GM10248 (cell line): Measurements from ENCODE around the gene GNG7.
"Not testable (repeated sequence)": the region's sequence is repeated elsewhere in the genome, so short reads cannot be mapped to it uniquely, and the experiment has no call there.

ENCODE experiments used
- CTCF ChIA-PET: fragments of 300-600 bp; sonication (Branson Sonifier 250); formaldehyde crosslinking; extraction: SDS; loops from one replicate; lab custom pipeline; 2021; ENCODE audit warnings: antibody characterized with exemption; lab: Yijun Ruan, JAX
- POLR2A ChIA-PET: fragments of 350-650 bp; sonication (Branson Sonifier 250); formaldehyde crosslinking; extraction: SDS; loops from one replicate; lab custom pipeline; 2020; ENCODE audit warnings: antibody characterized with exemption; lab: Yijun Ruan, JAX
- DNase-seq: peaks from one replicate; pipeline ENCODE4 v3.0.0; 2012; ENCODE audit errors: extremely low spot score
- CTCF ChIP-seq: IDR thresholded peaks from 2 replicates; pipeline ENCODE4 v1.5.1; 2012; ENCODE audit warnings: mild to moderate bottlenecking, low read depth; ENCODE audit errors: extremely low read depth, missing control alignments, control extremely low read depth

The GNG7 gene

GRCh38 chr19:2543463-2544442 lies 158.7 kb downstream of the GNG7 start:
- POLR2A ChIA-PET, result interaction anchor here (0.6 to 3.2 kb wide), 5 partner anchors 9 to 68 kb away, joined by 3 to 25 read pairs (median 3); partner anchors contain the start of gene GADD45B
- peak; percentile 76 for DNase-seq
- no peak for TF ChIP-seq CTCF
- CTCF ChIA-PET, result interaction anchor here (0.9 to 1.9 kb wide), 5 partner anchors 9 to 93 kb away, joined by 3 to 6 read pairs (median 4); no protein-coding TSS in a partner anchor

- CTCF ChIA-PET, result interaction anchor here (0.9 to 3.6 kb wide), 6 partner anchors 9 to 105 kb away, joined by 3 to 16 read pairs (median 5); no protein-coding TSS in a partner anchor
- POLR2A ChIA-PET, result interaction anchor here (0.6 to 3.2 kb wide), 6 partner anchors 10 to 67 kb away, joined by 3 to 25 read pairs (median 4); partner anchors contain the start of gene GADD45B
- not testable (repeated sequence) for DNase-seq
Measured at GRCh38 chr19:2543072-2543462, 159.4 kb downstream of the GNG7 start.

GRCh38 chr19:2542341-2543069 lies 160.0 kb downstream of the GNG7 start:
- no peak for TF ChIP-seq CTCF
- no peak for DNase-seq
- ChIA-PET CTCF (interaction anchor here (1.2 to 3.6 kb wide), 5 partner anchors 8 to 106 kb away, joined by 3 to 16 read pairs (median 6); no protein-coding TSS in a partner anchor), POLR2A (interaction anchor here (0.9 to 1.2 kb wide), 2 partner anchors 11 to 66 kb away, joined by 3 to 4 read pairs; partner anchors contain the start of gene GADD45B)

GRCh38 chr19:2540646-2541454 lies 161.6 kb downstream of the GNG7 start:
- CTCF ChIA-PET, result interaction anchor here (3.6 kb wide), 1 partner anchor 10 kb away, joined by 16 read pairs; no protein-coding TSS in a partner anchor
- TF ChIP-seq CTCF, result no peak
- POLR2A ChIA-PET, result no interaction called here
- DNase-seq, result no peak

- TF ChIP-seq CTCF, result no peak
- CTCF ChIA-PET, result interaction anchor here (3.6 kb wide), 1 partner anchor 10 kb away, joined by 16 read pairs; no protein-coding TSS in a partner anchor
- no peak for DNase-seq
- POLR2A ChIA-PET, result no interaction called here
Measured at GRCh38 chr19:2540251-2540645, 162.2 kb downstream of the GNG7 start.

- ChIA-PET POLR2A (interaction anchor here (0.6 kb wide), 1 partner anchor 487 kb away, joined by 3 read pairs; no protein-coding TSS in a partner anchor), CTCF (no interaction called here)
- no peak for TF ChIP-seq CTCF
- DNase-seq, result no peak
Measured at GRCh38 chr19:2538096-2538757, 164.3 kb downstream of the GNG7 start.

- POLR2A ChIA-PET, DNase-seq, CTCF ChIA-PET: not testable (repeated sequence)
Measured at GRCh38 chr19:2537584-2537983, 164.9 kb downstream of the GNG7 start.
